Bone marrow (tissue), 2 donors: ENCODE measurements around the gene OR52J3.

Experiments used
- DNase-seq, 2 donors: peaks; one replicate each; lab custom pipeline; 2025; lab: John Stamatoyannopoulos, UW

The OR52J3 gene

GRCh38 chr11:5096011-5096410 is 49.7 kb downstream of the OR52J3 start:
- DNase-seq, result no peak
